Left ventricle myocardium inferior (tissue), 1 donor: Measurements from ENCODE around the gene IL1RN. TPM values are rescaled to one million over a fixed set of nuclear protein-coding genes. Genes with fewer than 3 reads are reported as not detected.

ENCODE experiments used
- DNase-seq: peaks from one replicate; pipeline ENCODE4 v3.0.0-alpha.2; 2020
- H3K27ac ChIP-seq: fragments of 200-600 bp; replicated peaks from 2 replicates; pipeline ENCODE4 v1.8.0; 2021
- H3K27me3 ChIP-seq: fragments of 200-600 bp; 2 replicates; pipeline ENCODE4 v1.8.0; 2021; ENCODE audit warnings: low read depth
- H3K36me3 ChIP-seq: fragments of 200-600 bp; 2 replicates; pipeline ENCODE4 v1.8.0; 2021
- H3K4me1 ChIP-seq: fragments of 200-600 bp; 2 replicates; pipeline ENCODE4 v1.8.0; 2021
- H3K4me3 ChIP-seq: fragments of 200-600 bp; 2 replicates; pipeline ENCODE4 v1.8.0; 2021; ENCODE audit warnings: mild to moderate bottlenecking, moderate library complexity
- H3K9me3 ChIP-seq: fragments of 200-600 bp; replicated peaks from 2 replicates; pipeline ENCODE4 v1.8.0; 2021
- intact Hi-C: fragments of 100-400 bp; cut with micrococcal nuclease; formaldehyde crosslinking; loops from one replicate; pipeline ENCODE4 v1.11.0; 2022
- total RNA-seq: library from RNA; stranded (reverse); fragmentation: NEBNext Ultra II Directional; extraction: Animal tissue kit (Norgen Biotek cat#: 25700); gene quantifications from one replicate; pipeline ENCODE4 v1.2.1, GENCODE V29; 2021
- TF ChIP-seq, protein P1 (sequence below): fragments of 200-600 bp; IDR thresholded peaks from 2 replicates; pipeline ENCODE4 v1.8.0; 2021; ENCODE audit warnings: antibody characterized with exemption, mild to moderate bottlenecking, borderline replicate concordance
- donor health status: DM: no; HTN: yes; CAD: no; lungs with severe emphysema.

Gene IL1RN
- total RNA-seq, 1 donor from 2014 or later: 0.33 TPM

DNA sequence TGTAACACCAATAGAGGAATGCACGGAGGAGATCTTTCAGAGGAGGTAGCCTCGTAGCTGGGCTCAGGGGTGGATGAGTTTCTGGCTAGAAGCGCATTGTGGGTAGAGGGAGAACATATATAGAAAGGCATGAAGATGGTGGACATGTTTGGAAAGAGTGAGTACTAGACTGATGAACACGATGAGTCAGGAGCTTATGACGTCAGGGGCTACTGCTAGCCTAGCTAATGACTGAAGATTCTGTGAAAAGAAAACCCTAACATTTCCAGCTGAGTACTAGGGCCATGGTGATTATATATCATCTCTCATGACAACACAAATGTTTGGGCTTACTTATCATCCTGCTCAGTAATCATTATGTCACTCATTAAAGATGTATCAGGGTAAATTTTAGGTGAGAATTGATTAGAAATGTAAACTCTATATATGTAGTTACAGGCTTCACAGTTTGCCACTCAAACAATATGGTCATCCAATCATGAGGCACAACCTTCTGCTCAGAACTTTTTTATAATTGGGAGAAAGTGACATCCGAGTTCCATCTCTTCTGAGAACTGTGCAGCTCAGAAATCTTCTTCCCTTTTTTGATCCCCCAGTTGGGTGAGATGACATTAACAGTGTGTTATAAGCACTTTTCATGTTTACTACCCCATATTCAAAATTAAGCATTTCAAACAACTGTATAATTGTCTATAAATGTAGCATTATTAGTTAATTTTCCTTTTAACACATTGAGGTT is 22.2 kb upstream of the IL1RN start:
- Histone ChIP-seq H3K27me3 (peaks cover 51% of the 10 kb centered on the region), H3K4me1 (no peaks in the 10 kb centered on the region), H3K9me3 (no peaks in the 10 kb centered on the region), H3K4me3 (no peak overlapping the region), H3K36me3 (no peaks in the 10 kb centered on the region), H3K27ac (no peak overlapping the region)
- intact Hi-C loops: no loop called here
- no peak for DNase-seq
- TF ChIP-seq, protein P1, sequence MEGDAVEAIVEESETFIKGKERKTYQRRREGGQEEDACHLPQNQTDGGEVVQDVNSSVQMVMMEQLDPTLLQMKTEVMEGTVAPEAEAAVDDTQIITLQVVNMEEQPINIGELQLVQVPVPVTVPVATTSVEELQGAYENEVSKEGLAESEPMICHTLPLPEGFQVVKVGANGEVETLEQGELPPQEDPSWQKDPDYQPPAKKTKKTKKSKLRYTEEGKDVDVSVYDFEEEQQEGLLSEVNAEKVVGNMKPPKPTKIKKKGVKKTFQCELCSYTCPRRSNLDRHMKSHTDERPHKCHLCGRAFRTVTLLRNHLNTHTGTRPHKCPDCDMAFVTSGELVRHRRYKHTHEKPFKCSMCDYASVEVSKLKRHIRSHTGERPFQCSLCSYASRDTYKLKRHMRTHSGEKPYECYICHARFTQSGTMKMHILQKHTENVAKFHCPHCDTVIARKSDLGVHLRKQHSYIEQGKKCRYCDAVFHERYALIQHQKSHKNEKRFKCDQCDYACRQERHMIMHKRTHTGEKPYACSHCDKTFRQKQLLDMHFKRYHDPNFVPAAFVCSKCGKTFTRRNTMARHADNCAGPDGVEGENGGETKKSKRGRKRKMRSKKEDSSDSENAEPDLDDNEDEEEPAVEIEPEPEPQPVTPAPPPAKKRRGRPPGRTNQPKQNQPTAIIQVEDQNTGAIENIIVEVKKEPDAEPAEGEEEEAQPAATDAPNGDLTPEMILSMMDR: no peak

- DNase-seq: no peak
- TF ChIP-seq, protein P1: no peak
- H3K4me1 ChIP-seq: no peaks in the 10 kb centered on the region
- H3K4me3 ChIP-seq: no peak overlapping the region
- H3K36me3 ChIP-seq: no peaks in the 10 kb centered on the region
- peaks cover 53% of the 10 kb centered on the region for H3K27me3 ChIP-seq
- no peaks in the 10 kb centered on the region for H3K9me3 ChIP-seq
- H3K27ac ChIP-seq: no peak overlapping the region
- intact Hi-C loops: no loop called here
Observed at GRCh38 chr2:113111121-113111520, 16.3 kb upstream of the IL1RN start.

DNA sequence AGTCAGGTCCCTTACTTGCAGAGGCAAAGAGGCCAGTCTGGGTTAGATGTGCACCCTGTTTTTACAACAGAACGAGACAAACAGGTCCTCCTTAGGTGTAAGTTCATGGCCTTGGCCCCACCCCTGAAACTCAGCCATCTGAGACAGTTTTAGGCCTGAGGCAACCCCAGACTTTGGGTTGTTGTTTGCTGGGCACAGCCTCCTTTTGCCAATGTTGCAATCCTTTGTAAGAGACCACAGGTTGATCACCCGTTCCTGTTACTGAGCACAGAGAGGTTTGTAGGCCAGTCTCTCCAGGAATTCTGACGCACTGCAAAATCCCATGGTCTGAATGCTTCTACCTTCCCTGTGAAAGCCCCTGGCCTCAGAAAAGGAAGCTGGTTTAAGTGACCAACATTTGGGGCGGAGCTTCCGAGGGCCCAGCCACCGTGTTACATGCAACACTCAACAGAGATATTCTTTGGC is 15.5 kb upstream of the IL1RN start:
- Histone ChIP-seq H3K4me1 (no peaks in the 10 kb centered on the region), H3K36me3 (no peaks in the 10 kb centered on the region), H3K27ac (no peak overlapping the region), H3K27me3 (peaks cover 52% of the 10 kb centered on the region), H3K9me3 (no peaks in the 10 kb centered on the region), H3K4me3 (no peak overlapping the region)
- TF ChIP-seq, protein P1: no peak
- no peak for DNase-seq
- intact Hi-C loops: no loop called here

DNA sequence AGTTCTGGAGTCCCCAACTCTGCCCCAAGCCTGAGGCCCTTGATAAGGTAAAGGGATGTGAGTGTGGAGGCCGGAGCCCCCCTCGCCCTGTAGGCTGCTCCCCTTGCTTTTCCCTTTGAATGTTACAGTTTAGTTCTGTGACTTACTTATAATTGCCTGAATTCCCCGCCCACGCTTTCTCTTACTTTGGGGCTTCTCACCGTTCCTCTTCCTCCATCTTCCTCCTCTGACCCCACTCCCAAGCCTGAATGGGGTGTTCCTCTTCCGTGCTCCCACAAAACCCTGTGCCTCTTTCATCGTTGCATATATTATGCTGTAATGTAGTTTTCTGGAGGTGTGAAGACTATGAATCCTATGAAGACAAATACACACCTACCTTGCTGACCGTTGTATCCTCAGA is 15.0 kb upstream of the IL1RN start:
- Histone ChIP-seq H3K27ac (no peak overlapping the region), H3K9me3 (no peaks in the 10 kb centered on the region), H3K4me3 (no peak overlapping the region), H3K27me3 (peaks cover 46% of the 10 kb centered on the region), H3K4me1 (no peaks in the 10 kb centered on the region), H3K36me3 (no peaks in the 10 kb centered on the region)
- intact Hi-C loops: no loop called here
- TF ChIP-seq, protein P1: no peak
- DNase-seq: no peak

DNA sequence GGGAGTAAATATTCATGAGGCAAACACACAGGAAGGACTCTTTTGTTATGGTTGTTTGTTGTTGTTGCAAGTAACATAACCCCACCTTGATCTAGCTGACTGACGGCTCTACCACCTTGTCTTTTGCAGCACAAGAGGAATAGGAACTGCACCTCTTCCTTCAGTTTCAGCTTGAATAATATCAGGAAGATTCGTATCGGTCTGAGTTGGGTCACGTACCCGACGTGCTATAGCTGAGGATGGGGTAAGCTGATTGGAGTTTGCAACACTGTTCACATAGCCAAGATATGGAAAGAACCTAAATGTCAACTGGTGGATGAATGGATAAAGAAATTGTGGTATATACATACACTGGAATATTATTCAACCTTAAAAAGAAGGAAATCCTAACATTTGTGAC is 14.5 kb upstream of the IL1RN start:
- Histone ChIP-seq H3K9me3 (no peaks in the 10 kb centered on the region), H3K27me3 (peaks cover 45% of the 10 kb centered on the region), H3K36me3 (no peaks in the 10 kb centered on the region), H3K4me1 (no peaks in the 10 kb centered on the region), H3K27ac (no peak overlapping the region), H3K4me3 (no peak overlapping the region)
- no peak for DNase-seq
- intact Hi-C loops: no loop called here
- TF ChIP-seq, protein P1: no peak
